ENCODE measurements around the gene OPCML. TPM values are rescaled to one million over a fixed set of nuclear protein-coding genes. Genes with fewer than 3 reads are reported as not detected.

Gene OPCML
- total RNA-seq, 1 donor from 2014 or later: 4.6 TPM

DNA sequence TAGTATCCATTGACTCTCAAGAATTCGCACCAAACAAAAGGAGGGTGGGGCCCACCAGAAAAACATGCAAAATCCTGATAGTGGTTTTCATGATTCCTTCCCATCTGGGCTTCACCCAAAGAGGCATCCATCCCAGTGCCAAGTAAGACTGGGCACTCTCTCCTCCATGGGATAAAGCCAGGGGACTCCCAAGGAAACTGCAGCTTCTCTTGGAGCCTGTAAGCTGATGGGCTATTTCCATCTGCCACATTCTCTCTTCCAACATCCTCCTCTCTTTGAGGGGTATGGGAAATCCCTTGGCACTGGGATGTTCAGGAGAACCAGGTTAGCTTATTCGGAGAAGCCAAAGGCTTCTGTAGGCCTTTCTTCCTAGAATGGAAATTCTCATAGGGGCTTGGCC is 10.8 kb downstream of the OPCML start:
- Mint-ChIP-seq H3K27ac (no peak overlapping the region), H3K36me3 (no peaks in the 10 kb centered on the region), H3K4me1 (ENCODE audit: unreplicated experiment) (peaks cover 3% of the 10 kb centered on the region), H3K27me3 (peaks cover 11% of the 10 kb centered on the region), H3K9me3 (no peaks in the 10 kb centered on the region), H3K4me3 (no peak overlapping the region)
- TF ChIP-seq, protein P1, sequence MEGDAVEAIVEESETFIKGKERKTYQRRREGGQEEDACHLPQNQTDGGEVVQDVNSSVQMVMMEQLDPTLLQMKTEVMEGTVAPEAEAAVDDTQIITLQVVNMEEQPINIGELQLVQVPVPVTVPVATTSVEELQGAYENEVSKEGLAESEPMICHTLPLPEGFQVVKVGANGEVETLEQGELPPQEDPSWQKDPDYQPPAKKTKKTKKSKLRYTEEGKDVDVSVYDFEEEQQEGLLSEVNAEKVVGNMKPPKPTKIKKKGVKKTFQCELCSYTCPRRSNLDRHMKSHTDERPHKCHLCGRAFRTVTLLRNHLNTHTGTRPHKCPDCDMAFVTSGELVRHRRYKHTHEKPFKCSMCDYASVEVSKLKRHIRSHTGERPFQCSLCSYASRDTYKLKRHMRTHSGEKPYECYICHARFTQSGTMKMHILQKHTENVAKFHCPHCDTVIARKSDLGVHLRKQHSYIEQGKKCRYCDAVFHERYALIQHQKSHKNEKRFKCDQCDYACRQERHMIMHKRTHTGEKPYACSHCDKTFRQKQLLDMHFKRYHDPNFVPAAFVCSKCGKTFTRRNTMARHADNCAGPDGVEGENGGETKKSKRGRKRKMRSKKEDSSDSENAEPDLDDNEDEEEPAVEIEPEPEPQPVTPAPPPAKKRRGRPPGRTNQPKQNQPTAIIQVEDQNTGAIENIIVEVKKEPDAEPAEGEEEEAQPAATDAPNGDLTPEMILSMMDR (conservative IDR thresholded peaks at IDR 0.05): no peak
- DNase-seq (ENCODE audit: extremely low spot score, unreplicated experiment): no peak

GRCh38 chr11:133520707-133521106 is 11.6 kb downstream of the OPCML start:
- DNase-seq (ENCODE audit: extremely low spot score, unreplicated experiment): no peak
- TF ChIP-seq, protein P1 (conservative IDR thresholded peaks at IDR 0.05): no peak
- H3K27me3 Mint-ChIP-seq: peaks cover 5% of the 10 kb centered on the region
- peaks cover 3% of the 10 kb centered on the region for H3K4me1 Mint-ChIP-seq (ENCODE audit: unreplicated experiment)
- no peak overlapping the region for H3K4me3 Mint-ChIP-seq
- no peaks in the 10 kb centered on the region for H3K36me3 Mint-ChIP-seq
- no peak overlapping the region for H3K27ac Mint-ChIP-seq
- no peaks in the 10 kb centered on the region for H3K9me3 Mint-ChIP-seq

- H3K36me3 Mint-ChIP-seq: no peaks in the 10 kb centered on the region
- H3K4me3 Mint-ChIP-seq: no peak overlapping the region
- TF ChIP-seq, protein P1 (conservative IDR thresholded peaks at IDR 0.05): no peak
- H3K27ac Mint-ChIP-seq: no peak overlapping the region
- no peaks in the 10 kb centered on the region for H3K9me3 Mint-ChIP-seq
- peaks cover 8% of the 10 kb centered on the region for H3K4me1 Mint-ChIP-seq (ENCODE audit: unreplicated experiment)
- peaks cover 7% of the 10 kb centered on the region for H3K27me3 Mint-ChIP-seq
- no peak for DNase-seq (ENCODE audit: extremely low spot score, unreplicated experiment)
These were observed 12.7 kb downstream of the OPCML start for GRCh38 chr11:133519560-133519959.

- TF ChIP-seq, protein P1 (conservative IDR thresholded peaks at IDR 0.05): no peak
- H3K4me1 Mint-ChIP-seq (ENCODE audit: unreplicated experiment): peaks cover 8% of the 10 kb centered on the region
- H3K36me3 Mint-ChIP-seq: no peaks in the 10 kb centered on the region
- no peaks in the 10 kb centered on the region for H3K9me3 Mint-ChIP-seq
- H3K27ac Mint-ChIP-seq: no peak overlapping the region
- peaks cover 7% of the 10 kb centered on the region for H3K27me3 Mint-ChIP-seq
- DNase-seq (ENCODE audit: extremely low spot score, unreplicated experiment): no peak
- H3K4me3 Mint-ChIP-seq: no peak overlapping the region
These were observed 13.5 kb downstream of the OPCML start for GRCh38 chr11:133518702-133519264.

DNA sequence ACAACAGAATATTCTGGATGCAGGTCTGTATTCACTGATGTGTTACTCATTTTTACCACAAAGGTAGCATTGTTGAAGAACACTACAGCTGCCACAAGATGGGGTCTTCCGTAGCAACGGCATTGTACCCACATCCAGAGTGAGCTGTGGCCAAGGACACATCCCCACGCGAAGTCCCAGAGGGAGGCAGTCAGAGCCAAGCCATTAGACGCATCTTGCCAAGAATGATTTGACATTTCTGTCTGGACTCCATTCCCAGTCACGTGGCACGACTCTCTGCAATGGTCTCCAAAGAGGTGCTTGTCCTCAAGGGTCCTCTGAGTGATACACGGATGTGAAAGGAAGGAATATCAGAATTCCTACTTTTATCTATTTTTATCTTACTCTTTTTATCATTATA is 15.5 kb downstream of the OPCML start:
- Mint-ChIP-seq H3K4me3 (no peak overlapping the region), H3K27me3 (peaks cover 10% of the 10 kb centered on the region), H3K9me3 (no peaks in the 10 kb centered on the region), H3K36me3 (no peaks in the 10 kb centered on the region), H3K27ac (no peak overlapping the region), H3K4me1 (ENCODE audit: unreplicated experiment) (peaks cover 8% of the 10 kb centered on the region)
- TF ChIP-seq, protein P1 (conservative IDR thresholded peaks at IDR 0.05): no peak
- DNase-seq (ENCODE audit: extremely low spot score, unreplicated experiment): no peak

GRCh38 chr11:133515107-133515506 is 17.2 kb downstream of the OPCML start:
- peaks cover 18% of the 10 kb centered on the region for H3K27me3 Mint-ChIP-seq
- TF ChIP-seq, protein P1 (conservative IDR thresholded peaks at IDR 0.05): no peak
- no peak overlapping the region for H3K4me3 Mint-ChIP-seq
- peaks cover 8% of the 10 kb centered on the region for H3K4me1 Mint-ChIP-seq (ENCODE audit: unreplicated experiment)
- H3K9me3 Mint-ChIP-seq: no peaks in the 10 kb centered on the region
- no peaks in the 10 kb centered on the region for H3K36me3 Mint-ChIP-seq
- H3K27ac Mint-ChIP-seq: peak overlapping the region; percentile 25
- no peak for DNase-seq (ENCODE audit: extremely low spot score, unreplicated experiment)

All from type B pancreatic cell (in vitro differentiated cells).